GM18517 (cell line): Measurements from ENCODE around the gene SLX4.
A peak's percentile ranks its signal among the peaks of the same experiment; 100 is the strongest.
"Not testable (repeated sequence)": the region's sequence is repeated elsewhere in the genome, so short reads cannot be mapped to it uniquely, and the experiment has no call there.

Experiments used
- ATAC-seq: cut with Tn5 transposase; IDR thresholded peaks from one replicate; pipeline ENCODE4 v1.9.1; 2021; ENCODE audit warnings: mild to moderate bottlenecking, moderate library complexity; ENCODE audit not compliant: unreplicated experiment

Gene SLX4

GRCh38 chr16:3611146-3611975 lies at the start of gene SLX4:
Gene SLX4 (minus strand): TSS chr16:3611606. CDS start chr16:3608964, 2,642 bp downstream.
- ATAC-seq, result peak; percentile 70

- no peak for ATAC-seq
Measured at GRCh38 chr16:3659251-3659650, 47.8 kb upstream of the SLX4 start.

DNA sequence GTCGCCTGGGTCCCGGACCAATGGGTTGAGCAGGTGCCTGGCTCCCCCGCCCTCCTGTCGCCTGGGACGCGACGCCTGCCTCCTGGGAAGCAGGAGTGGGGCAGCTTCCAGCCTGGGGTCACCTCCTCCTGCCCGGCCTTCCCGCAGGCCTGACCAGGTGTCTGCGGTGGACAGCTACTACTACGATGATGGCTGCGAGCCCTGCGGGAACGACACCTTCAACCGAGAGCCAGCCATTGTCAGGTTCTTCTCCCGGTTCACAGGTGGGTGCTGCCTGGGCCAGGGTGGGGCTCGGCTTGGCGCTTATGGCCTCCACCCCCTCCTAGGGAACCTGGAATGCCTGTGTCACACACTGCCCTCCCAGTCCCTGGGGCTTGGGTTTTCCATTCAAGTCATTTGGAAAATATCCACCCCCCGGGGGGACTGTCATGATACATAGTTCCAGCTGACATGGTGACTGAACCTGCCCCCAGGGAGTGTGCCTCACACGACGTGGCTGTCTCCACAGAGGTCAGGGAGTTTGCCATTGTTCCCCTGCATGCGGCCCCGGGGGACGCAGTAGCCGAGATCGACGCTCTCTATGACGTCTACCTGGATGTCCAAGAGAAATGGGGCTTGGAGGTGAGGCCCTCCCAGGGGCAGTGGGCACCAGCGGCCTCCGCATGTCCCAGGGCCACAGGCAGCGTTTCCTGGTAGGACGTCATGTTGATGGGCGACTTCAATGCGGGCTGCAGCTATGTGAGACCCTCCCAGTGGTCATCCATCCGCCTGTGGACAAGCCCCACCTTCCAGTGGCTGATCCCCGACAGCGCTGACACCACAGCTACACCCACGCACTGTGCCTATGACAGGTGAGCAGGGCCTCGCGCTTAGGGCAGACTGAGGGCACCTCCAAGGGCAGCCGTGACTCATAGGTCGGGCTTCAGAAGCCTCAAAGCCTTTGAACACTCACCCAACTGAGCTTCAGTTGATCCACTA lies 45.4 kb upstream of the SLX4 start:
- ATAC-seq, result no peak

- not testable (repeated sequence) for ATAC-seq
Measured at GRCh38 chr16:3656160-3656490, 44.7 kb upstream of the SLX4 start.

DNA sequence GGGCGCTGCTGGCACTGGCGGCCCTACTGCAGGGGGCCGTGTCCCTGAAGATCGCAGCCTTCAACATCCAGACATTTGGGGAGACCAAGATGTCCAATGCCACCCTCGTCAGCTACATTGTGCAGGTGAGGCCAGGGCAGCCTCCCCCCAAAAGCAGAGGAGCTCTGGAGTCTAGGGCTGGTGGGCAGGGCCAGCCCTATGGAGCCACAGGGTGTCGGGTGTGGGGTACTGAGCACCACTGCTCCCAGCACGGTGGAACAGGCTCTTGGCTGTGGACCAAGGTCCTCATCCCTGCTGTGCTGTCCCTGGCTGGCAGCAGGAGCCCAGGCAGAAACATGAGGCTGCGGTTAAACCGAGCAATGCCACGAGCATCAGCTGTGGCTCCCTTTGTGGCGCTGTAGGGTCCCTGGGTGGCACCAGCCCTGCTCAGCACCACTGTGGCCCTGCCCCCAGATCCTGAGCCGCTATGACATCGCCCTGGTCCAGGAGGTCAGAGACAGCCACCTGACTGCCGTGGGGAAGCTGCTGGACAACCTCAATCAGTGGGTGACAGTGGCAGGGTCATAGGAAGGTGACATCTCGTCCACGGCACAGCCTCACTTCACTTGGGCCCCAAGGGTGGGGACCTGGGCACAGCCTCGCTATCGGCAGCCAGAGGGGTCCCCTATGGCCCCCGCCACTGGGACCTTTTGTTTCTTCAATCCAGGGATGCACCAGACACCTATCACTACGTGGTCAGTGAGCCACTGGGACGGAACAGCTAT lies 44.2 kb upstream of the SLX4 start:
- ATAC-seq, result no peak

GRCh38 chr16:3655030-3655395 lies 43.6 kb upstream of the SLX4 start:
- no peak for ATAC-seq

DNA sequence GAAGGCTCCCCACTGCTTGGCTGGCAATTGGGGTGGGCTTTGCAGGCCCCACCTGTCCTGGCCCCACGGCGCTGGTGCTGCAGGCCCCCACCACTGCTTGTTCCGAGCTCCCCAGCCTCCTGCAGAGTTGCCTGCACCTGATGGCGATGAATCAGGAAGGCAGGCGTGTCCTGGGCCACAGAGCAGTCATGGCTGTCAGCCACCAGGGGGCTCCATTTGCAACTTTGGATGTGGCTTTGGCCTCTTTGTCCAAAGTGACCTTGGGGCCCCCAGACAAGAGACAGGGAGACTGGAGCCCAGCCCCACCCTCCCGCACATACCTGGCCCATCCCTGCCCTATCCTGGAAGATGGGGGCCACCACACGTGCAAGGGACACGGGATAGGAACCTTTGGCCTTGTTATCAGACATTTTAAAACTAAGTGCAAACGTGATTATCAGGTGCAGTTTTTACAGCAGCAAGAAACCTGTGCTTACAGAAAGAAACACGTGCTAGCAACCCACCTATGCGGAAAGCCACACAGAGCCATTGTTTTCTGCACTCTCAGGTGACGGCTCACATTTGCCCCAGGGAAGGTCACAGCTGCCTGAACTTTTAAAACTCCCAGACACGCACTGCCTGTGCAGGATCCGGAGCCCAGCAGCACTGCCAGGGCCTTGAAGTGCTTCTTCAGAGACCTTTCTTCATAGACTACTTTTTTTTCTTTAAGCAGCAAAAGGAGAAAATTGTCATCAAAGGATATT lies 43.0 kb upstream of the SLX4 start, which contains the start of gene DNASE1:
Gene DNASE1 (plus strand): TSS at position 443 of the 743 bp plus-strand sequence. CDS start 683 bp downstream, outside the sequence.
- no peak for ATAC-seq

DNA sequence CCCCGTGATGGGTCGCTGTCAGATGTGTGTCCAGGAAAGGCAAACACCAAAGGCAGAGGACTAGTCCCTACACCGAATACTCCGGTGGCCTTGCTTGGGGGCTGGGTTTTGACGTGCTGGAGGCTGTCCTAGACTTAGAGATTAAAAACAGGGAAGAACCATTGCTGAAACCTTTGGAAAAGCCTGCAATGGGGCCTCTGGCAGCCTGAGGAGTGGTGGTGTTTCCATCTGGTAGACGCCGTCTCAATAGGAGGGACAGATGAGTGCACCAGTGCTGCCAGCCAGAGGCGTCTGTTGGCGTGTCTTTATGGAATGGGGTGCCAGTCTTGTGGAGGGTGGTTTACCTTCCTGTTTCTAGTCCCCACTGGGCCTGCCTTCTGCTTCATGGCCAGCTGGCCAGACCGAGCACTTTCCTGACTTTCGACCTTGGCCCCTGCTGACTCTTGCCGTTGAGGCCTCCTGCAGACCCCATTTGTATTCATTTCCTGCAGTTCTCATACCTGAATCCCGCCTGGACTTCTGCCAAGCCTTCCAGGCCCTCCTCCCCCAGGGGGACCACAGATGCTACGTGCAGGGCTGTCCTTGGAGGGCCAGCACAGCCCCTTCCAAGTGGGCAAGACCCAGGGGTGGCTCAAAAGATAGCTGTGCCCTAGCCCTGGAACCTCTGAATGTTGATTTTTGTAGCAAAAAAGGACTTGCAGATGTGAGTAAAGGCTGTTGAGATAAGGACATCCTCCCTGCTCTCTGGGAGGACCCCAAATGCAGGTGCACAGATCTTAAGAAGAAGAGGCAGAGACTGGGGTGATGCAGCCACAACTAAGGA lies 41.2 kb upstream of the SLX4 start:
- no peak for ATAC-seq

GRCh38 chr16:3651461-3652372 lies 40.3 kb upstream of the SLX4 start:
- no peak for ATAC-seq

DNA sequence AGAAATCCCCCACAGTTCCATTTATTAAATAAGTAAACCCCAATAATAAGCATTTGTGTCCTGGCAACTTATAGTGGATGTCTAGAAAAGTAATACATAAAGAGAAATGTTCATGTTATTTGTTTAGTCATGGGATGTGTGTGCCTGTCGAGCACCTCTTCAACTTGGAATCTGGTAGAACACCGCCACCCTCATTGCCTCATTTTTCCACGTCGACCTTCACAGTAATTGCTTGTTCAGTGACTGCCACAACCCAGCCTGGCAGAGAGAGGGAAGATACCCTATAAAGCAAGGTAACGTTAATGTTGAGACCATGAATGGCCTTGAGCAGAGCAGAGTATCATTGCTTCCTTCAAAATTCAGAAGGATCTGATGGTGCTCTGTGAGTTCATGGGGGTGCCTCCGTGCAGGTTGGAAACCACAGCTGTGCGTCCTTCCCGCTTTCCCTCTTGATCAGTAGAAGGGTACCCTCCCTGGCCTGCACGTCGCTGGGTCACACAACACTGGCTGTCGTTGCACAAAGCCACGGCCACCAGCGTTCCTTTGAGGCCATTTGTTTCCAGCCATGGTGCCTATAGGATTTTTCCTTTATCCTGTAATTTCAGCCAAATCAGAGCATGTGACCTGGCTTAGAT lies 39.3 kb upstream of the SLX4 start:
- no peak for ATAC-seq

- no peak for ATAC-seq
Measured at GRCh38 chr16:3646348-3646920, 35.0 kb upstream of the SLX4 start.

- ATAC-seq, result no peak
Measured at GRCh38 chr16:3645504-3646347, 34.3 kb upstream of the SLX4 start.

DNA sequence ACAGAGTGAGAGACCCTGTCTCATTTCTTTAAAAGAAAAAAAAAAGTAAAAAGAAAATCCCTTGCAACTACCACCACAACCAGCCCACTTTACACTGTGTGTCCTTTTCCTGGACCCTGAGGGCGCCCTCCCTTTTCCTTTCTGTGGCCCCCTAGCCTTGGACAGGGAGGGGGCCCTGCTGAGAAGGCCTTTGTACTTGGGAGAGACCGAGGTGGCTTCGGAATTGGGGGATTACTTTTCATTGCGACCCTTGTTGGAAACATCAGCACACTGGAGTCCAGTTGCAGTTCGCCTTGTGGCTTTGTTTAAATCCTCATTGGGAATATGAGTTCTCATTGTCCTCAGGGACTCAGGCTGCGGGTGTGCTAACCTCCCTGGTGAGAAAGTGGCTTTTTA lies 33.7 kb upstream of the SLX4 start:
- ATAC-seq, result no peak

DNA sequence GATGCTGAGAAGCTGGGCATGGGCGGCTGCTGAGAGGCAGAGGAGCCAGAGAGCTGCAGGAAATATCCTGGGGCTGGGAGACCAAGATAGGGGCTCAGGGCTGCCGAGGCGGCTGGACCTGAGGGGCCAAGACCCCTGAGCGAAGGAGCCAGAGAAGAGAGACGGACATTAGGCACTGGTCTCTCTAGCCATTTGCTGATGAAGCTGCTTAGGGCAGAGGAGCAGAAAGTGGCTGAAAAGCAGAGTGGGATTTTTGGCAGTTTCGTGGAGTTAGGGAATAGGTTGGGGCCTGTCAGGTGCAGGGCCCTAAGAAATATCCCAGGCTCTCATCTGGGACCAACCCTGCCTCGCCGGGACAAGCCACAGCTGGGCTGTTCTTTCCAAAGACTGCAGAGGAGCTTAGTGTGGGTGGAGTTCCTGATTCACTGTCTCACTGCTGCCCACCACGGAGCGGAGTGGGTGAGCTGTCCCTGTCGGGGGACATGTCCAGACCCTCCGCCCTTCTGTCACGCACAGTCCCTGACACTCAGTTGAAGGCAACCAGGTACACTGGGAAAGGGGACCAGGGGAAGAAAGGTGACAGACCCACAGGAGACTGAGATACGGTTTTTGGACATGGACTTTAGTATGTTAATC lies 31.8 kb upstream of the SLX4 start:
- ATAC-seq, result no peak

GRCh38 chr16:3642397-3643094 lies 31.1 kb upstream of the SLX4 start:
- no peak for ATAC-seq
